DOHH2 (cell line): ENCODE measurements around the gene DPH7.

Experiments used
- EZH2phosphoT487 ChIP-seq: fragments of 200-600 bp; sonication (generic); IDR thresholded peaks from 2 replicates; pipeline ENCODE4 v1.6.1; 2017; ENCODE audit warnings: borderline replicate concordance, mild to moderate bottlenecking, antibody characterized with exemption, low read length, moderate library complexity, mixed read lengths
- TF ChIP-seq, protein P1 (sequence below): fragments of 200-600 bp; sonication (generic); IDR thresholded peaks from one replicate; pipeline ENCODE4 v1.5.1; 2014; ENCODE audit warnings: antibody characterized with exemption, mild to moderate bottlenecking, low read depth, low read length; ENCODE audit not compliant: poor library complexity, severe bottlenecking

DNA sequence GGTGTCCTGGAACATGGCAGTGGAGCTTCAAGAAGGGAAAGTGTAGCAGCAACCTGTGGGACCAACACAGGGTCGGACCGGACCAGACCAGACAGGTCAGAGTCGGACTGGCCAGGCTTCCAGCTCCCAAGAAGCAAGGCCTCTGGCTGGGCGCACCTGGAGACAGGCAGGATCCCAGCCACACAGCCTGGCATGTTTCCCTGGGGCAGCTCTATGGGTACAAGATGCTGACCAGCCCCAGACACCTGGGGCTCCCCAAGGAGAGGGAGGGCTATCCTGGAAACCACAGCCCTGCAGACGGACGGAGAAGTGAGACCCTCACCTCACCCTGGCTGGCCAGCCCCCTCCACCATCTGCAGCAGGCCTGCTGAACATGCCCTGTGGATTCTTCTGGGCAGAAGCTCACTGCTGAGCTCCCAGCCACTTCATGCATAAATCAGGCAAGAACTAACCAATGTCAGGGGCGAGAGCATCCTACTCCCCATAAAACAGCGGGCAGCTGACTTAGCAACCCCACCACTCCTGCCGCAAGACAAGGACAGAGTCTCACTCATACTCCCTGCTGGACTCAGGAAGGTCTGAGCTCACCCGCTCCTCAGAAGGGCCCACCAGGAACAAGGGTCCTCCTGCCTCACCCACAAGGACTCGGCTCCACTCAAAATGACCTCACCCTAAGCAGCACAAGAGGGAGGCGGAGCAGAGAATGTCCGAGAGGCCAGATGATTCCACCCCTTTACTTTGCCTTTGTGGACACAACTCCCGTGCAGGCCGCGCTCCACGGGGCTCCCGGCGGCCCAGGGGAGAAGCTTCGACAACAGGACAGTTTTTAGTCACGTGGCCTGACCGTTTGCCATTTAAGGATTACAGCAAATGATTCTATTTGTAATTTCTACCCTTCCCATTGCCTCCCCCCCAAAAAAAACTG, 2.9 kb upstream of the DPH7 start:
- TF ChIP-seq, protein P1, sequence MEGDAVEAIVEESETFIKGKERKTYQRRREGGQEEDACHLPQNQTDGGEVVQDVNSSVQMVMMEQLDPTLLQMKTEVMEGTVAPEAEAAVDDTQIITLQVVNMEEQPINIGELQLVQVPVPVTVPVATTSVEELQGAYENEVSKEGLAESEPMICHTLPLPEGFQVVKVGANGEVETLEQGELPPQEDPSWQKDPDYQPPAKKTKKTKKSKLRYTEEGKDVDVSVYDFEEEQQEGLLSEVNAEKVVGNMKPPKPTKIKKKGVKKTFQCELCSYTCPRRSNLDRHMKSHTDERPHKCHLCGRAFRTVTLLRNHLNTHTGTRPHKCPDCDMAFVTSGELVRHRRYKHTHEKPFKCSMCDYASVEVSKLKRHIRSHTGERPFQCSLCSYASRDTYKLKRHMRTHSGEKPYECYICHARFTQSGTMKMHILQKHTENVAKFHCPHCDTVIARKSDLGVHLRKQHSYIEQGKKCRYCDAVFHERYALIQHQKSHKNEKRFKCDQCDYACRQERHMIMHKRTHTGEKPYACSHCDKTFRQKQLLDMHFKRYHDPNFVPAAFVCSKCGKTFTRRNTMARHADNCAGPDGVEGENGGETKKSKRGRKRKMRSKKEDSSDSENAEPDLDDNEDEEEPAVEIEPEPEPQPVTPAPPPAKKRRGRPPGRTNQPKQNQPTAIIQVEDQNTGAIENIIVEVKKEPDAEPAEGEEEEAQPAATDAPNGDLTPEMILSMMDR: no peak
- TF ChIP-seq EZH2phosphoT487: no peak
